GM19372 (cell line): ENCODE measurements around the gene MYO10.
"Not testable (repeated sequence)": the region's sequence is repeated elsewhere in the genome, so short reads cannot be mapped to it uniquely, and the experiment has no call there.

Source experiments
- ATAC-seq: cut with Tn5 transposase; IDR thresholded peaks from one replicate; pipeline ENCODE4 v1.9.1; 2021; ENCODE audit warnings: mild to moderate bottlenecking, low read depth, moderate library complexity; ENCODE audit not compliant: unreplicated experiment

MYO10 gene

DNA sequence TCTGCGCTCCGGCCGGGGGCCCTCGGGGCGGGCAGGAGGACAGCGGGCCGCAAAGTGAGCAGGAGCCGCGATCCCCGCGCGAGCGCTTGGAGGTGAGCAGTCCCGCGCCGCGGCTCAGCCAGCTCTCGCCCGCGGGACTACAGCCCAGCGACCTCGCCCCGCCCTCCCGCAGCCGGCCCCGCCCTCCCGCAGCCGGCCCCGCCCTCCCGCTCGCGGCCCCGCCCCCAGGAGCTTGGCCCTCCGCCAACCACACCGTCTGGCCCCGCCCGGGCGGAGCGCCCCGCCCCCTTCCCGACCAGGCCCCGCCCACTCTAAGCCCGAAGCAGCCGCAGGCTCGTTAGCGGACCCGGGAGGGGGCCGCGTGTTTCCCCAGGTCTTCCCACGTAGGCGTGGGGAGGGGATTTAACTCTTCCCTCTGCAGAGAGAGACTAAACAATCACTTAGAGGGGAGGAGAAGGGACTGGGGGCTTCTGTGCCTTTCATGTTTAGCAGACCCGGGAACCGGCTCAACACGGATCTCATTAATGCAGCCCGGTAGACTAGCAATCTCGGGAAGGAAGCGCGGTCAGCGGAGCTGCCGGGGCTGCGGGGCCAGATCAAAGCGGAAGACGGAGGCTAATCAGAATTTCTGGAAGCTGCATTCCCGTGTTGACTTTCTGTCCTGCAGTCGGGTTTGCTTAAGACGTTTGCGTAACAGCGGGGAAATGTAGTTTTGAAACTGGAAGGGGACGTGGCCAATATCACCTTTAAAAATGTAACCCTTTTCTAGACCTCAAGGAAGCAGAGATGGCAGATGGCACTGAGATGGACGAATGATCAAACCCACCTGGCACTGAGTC lies at the start of gene MYO10:
TSS of gene MYO10 (minus strand) at position 139 of the 839 bp plus-strand sequence. CDS start 480 bp downstream, outside the sequence.
- no peak for ATAC-seq

GRCh38 chr5:16985304-16985703 lies 49.2 kb upstream of the MYO10 start:
- ATAC-seq: not testable (repeated sequence)

- ATAC-seq: no peak
Measured at GRCh38 chr5:16983972-16984371, 47.9 kb upstream of the MYO10 start.

DNA sequence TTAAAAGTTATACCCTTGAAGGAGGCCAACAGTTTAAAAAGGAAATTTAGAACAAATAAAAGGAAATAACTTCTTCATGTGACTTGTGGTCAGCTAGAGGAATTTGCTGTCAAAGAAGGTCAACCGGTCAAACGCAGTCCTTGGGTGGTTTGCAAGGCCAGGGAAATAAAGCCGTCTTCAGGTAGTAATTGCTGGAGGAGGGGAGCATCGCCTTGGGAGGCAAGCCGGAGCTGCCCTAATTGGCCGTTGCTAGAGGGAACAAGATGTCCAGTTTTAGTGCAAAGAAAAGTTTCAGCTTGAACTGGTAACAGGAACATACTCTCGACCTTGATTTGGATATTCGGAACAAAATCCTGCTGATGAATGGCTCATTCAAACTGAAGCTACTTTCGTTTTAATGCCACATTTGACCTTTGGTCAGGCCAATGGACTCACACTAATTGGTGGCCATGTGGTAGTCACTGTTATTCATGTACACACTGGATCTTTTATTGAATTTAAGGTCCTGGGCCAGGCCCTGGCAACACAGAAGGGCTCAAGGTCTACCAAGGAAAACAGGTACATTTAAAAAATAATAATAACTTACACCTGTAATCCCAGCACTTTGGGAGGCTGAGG lies 47.0 kb upstream of the MYO10 start:
- ATAC-seq: no peak

DNA sequence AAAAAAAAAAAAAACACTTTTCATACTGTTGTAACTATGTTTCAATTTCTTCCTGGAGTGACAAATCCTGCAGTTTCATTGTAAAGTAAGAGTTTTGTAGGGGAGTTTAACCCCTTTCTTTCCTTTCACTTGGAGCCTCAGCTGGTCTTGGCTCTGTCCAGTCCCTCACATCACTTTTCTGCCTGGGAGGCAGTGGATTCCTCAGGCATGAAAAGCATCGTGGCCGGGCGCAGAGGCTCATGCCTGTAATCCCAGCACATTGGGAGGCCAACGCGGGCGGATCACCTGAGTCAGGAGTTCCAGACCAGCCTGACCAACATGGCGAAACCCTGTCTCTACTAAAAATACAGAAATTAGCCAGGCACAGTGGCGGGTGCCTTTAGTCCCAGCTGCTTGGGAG lies 45.6 kb upstream of the MYO10 start:
- ATAC-seq: no peak

GRCh38 chr5:16980983-16981382 lies 44.9 kb upstream of the MYO10 start:
- ATAC-seq: no peak

GRCh38 chr5:16978296-16978695 lies 42.2 kb upstream of the MYO10 start:
- ATAC-seq: no peak

DNA sequence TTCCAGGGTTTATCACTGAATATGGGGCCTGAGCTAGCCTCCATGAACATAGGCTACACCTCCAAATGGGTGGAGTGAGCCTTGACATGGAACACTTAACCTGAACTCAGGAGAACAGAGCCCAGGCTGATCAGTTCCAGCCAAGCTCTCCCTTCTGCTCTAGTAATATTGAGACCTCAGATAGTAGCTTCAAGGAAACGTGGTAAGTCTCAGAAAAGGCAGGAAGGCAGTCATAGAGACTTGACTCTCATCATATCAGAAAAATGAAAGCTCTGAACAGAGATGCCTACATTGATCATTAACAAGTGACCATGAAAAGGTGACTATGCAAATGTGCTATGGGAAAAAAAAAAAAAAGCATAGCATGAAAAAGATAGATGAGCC lies 40.5 kb upstream of the MYO10 start:
- peak; percentile 70 for ATAC-seq

DNA sequence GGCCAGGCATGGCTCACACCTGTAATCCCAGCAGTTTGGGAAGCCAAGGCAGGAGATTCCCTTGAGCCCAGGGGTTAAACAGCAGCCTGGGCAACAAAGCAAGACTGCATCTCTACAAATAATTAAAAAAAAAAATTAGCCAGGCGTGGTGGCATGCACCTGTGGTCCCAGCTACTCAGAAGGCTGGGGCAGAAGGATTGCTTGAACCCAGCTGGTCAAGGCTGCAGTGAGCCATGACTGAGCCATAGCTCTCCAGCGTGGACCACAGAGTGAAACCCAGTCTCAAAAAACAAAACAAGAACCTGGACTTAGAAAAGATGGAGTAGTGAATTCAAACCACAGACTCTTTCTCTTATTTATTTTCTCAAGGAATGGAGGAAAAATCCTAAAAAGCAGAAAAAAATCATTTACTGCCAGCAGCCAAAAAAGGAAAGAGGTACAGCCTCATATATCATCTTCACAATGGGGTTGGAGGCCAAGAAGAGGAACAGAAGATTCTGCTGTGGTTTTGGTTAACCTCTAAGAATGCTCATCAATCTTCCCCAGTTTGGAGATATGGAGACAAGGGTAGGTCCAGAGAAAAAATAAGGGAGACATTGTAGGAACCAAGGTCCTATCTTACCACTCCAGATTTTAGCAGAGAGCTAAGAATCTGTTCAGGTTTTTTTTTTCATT lies 40.0 kb upstream of the MYO10 start:
- peak; percentile 71 for ATAC-seq

GRCh38 chr5:16974981-16975380 lies 38.9 kb upstream of the MYO10 start:
- ATAC-seq: no peak

GRCh38 chr5:16970826-16971225 lies 34.7 kb upstream of the MYO10 start:
- no peak for ATAC-seq

- ATAC-seq: no peak
Measured at GRCh38 chr5:16970260-16970659, 34.2 kb upstream of the MYO10 start.

DNA sequence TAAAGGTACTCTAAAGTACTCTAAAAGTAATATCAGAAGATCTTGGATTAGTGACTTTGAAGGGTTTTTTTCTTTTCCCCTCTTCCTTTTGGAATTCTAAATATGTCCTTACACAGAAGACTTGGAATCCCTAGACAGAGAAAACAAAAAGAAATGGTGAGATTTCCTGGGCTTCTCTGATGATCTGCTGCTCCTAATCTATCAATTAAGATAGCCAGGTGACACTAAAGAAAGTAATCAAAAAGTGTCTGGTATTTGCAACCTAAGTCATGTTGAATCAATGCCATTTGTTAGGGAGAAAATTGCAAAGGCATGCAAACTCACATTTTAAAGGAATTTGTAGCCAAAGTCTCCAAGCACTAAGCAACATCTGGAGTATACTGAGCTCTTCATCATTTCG lies 29.5 kb upstream of the MYO10 start:
- ATAC-seq: no peak

DNA sequence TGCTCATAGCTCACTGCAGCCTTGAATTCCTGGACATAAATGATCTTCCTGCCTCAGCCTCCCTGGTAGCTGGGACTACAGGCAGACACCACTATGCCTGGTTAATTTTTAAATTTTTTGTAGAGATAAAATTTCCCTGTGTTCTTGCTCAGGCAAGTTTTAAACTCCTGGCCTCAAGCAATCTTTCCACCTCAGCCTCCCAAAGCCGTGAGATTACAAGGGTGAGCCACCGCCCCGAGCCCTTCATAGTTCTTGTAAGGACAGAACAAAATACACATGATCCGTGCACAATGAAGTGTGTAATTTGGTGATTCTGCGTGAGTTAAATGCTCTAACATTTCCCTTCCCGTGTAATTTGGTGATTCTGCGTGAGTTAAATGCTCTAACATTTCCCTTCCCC lies 27.7 kb upstream of the MYO10 start:
- no peak for ATAC-seq

DNA sequence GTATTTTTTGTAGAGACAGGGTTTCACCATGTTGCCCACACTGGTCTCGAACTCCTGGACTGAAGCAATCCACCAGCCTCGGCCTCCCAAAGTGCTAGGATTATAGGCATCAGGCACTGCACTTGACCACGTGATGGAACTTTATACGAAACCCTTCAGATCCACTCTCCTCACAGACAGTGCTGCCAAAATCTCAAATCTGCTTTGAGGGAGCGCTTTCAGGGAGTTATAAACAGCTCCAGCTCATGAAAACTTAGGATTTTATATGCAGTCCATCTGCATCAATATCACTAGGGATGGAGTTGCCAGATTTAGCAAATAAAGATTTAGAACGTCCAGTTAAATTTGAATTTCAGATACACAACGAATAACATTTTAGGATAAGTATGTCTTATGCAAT lies 25.0 kb upstream of the MYO10 start:
- ATAC-seq: no peak

GRCh38 chr5:16957304-16958196 lies 21.5 kb upstream of the MYO10 start:
- ATAC-seq: no peak

DNA sequence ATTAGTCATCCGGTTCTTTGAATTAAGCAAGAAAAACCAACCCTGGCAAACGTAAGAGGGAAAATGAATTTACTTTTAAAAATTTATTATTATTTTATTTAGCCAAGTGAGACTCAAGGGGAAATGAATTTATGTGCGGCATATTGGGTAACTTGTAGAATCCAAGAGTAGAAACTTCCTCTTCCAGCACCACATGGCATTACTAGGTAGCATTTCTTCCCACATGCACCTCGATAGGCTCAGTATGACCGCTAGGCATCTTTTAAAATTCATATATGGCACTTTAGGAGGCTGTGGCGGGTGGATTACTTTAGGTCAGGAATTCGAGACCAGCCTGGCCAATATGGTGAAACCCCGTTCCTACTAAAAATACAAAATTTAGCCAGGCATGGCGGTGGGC lies 17.6 kb upstream of the MYO10 start:
- no peak for ATAC-seq

DNA sequence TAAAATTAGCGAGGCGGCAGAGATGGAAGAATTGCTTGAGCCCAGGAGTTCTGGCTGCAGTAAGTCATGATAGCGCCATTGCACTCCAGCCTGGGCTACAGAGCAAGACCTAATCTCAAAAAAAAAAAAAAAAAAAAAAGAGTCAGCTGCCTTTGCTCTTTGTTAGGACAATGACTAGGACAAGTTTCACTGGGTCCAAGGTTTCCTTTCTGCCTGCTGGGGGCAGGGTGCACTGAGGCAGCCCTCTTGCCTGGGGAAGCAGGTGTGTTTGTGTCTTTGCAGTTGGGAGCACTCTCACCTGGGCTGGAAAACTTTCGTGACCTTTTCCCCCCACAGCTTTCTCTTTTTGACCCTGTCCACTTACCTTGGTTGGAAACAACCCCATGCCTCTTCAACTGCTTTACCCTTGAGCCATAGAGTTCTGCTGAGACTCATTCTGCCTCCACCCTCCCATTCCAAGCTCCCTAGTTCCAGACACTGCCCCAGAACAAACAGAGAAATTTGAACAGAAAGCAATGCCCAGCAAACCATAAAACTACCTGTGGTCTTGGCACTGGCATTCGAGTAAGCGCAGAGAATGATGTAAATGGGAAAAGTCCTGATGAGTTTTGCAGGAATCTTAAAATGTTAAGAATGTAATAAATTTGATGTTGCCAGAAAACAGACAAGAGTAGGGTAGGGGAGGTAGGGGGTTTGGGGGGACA lies 17.0 kb upstream of the MYO10 start:
- ATAC-seq: no peak

DNA sequence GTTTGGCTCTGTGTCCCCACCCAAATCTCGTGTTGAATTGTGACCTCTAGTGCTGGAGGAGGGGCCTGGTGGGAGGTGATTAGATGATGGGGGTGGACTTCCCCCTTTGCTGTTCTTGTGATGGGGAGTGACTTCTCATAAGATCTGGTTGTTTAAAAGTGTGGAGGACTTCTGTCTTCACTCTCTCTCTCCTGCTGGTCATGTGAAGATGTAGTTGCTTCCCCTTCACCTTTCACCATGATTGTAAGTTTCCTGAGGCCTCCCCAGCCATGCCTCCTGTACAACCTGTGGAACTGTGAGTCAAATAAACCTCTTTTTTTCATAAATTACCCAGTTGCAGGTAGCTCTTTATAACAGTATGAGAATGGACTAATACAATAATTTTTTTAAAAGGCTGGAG lies 10.6 kb upstream of the MYO10 start:
- no peak for ATAC-seq
